ENCODE measurements around the gene CAPN5. TPM values are rescaled to one million over a fixed set of nuclear protein-coding genes. Genes with fewer than 3 reads are reported as not detected.

The CAPN5 gene
- total RNA-seq, 2 experiments from 2014 or later = 5.1 to 6.9 TPM

DNA sequence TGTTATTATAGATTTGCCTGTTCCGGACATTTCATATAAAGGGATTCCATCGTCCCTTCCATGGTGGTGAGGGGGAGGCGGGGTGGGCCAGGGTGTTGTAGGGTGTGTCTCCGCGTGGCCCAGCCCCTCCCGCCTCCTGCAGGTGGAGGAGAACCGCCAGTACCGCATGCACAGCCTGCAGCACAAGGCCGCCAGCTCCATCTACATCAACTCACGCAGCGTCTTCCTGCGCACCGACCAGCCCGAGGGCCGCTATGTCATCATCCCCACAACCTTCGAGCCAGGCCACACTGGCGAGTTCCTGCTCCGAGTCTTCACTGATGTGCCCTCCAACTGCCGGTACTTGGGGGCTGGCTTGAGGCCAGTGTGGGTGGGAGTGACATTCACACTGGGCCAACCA lies 53.8 kb downstream of the CAPN5 start:
- no peaks in the 10 kb centered on the region for H3K36me3 ChIP-seq (ENCODE audit: insufficient read depth, low read length)
- Mint-ChIP-seq H3K36me3 (ENCODE audit: low read depth) (no peaks in the 10 kb centered on the region), H3K4me1 (ENCODE audit: low read depth) (no peaks in the 10 kb centered on the region), H3K27ac (no peak overlapping the region), H3K27me3 (no peaks in the 10 kb centered on the region), H3K4me3 (no peak overlapping the region), H3K9me3 (no peaks in the 10 kb centered on the region)
- H3K27ac ChIP-seq (ENCODE audit: low read depth in 1 of 2, low read length in 2 of 2) = no peak overlapping the region
- ChIA-PET CTCF (no interaction called here), POLR2A (no interaction called here)
- DNase-seq (no peak), ATAC-seq (ENCODE audit: poor library complexity) (no peak)
- no peaks in the 10 kb centered on the region for H3K27me3 ChIP-seq (ENCODE audit: control insufficient read depth in 1 of 2, insufficient read depth in 2 of 2, low read length in 2 of 2)
- TF ChIP-seq, protein P1, sequence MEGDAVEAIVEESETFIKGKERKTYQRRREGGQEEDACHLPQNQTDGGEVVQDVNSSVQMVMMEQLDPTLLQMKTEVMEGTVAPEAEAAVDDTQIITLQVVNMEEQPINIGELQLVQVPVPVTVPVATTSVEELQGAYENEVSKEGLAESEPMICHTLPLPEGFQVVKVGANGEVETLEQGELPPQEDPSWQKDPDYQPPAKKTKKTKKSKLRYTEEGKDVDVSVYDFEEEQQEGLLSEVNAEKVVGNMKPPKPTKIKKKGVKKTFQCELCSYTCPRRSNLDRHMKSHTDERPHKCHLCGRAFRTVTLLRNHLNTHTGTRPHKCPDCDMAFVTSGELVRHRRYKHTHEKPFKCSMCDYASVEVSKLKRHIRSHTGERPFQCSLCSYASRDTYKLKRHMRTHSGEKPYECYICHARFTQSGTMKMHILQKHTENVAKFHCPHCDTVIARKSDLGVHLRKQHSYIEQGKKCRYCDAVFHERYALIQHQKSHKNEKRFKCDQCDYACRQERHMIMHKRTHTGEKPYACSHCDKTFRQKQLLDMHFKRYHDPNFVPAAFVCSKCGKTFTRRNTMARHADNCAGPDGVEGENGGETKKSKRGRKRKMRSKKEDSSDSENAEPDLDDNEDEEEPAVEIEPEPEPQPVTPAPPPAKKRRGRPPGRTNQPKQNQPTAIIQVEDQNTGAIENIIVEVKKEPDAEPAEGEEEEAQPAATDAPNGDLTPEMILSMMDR (IDR thresholded peaks at IDR 0.05) = no peak
- no peak overlapping the region for H3K4me3 ChIP-seq (ENCODE audit: low read length)
- no peaks in the 10 kb centered on the region for H3K9me3 ChIP-seq (ENCODE audit: control insufficient read depth in 1 of 2, insufficient read depth in 1 of 2, low read length in 2 of 2)
- no peaks in the 10 kb centered on the region for H3K4me1 ChIP-seq (ENCODE audit: insufficient read depth, low read length)
- intact Hi-C loops (cut with DNase I, micrococcal nuclease) = no loop called here

DNA sequence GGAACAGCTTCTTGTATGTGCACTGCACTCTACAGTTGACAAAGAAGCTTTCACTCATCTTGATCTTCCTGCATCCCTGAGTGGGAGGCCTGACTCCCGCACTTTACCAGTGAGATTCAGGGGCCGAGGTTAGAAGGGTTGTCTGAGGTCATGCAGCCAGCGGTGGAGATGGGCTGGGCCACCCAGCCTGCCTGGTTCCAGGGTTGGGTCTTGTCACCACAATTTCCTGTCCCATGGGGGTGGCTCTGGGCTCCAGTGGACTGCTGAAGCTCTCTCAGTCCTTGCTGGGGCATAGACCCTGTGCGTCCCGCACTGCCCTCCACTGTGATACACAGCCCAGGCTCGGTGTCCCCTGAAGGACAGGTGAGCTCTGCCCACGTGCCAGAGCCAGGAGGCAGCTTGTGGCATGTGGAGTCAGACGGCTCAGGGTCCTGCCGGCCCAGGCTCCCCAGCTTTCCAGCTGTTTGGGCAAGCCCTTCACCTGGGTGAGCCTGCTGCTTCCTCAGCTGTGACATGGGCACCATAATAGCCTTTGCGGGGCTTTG lies 54.4 kb downstream of the CAPN5 start:
- Histone ChIP-seq H3K27me3 (ENCODE audit: control insufficient read depth in 1 of 2, insufficient read depth in 2 of 2, low read length in 2 of 2) (no peaks in the 10 kb centered on the region), H3K27ac (ENCODE audit: low read depth in 1 of 2, low read length in 2 of 2) (no peak overlapping the region), H3K9me3 (ENCODE audit: control insufficient read depth in 1 of 2, insufficient read depth in 1 of 2, low read length in 2 of 2) (no peaks in the 10 kb centered on the region), H3K36me3 (ENCODE audit: insufficient read depth, low read length) (no peaks in the 10 kb centered on the region), H3K4me1 (ENCODE audit: insufficient read depth, low read length) (no peaks in the 10 kb centered on the region), H3K4me3 (ENCODE audit: low read length) (no peak overlapping the region)
- ChIA-PET POLR2A (no interaction called here), CTCF (no interaction called here)
- H3K4me3 Mint-ChIP-seq = no peak overlapping the region
- H3K9me3 Mint-ChIP-seq = no peaks in the 10 kb centered on the region
- no peak for ATAC-seq (ENCODE audit: poor library complexity)
- H3K27ac Mint-ChIP-seq = no peak overlapping the region
- TF ChIP-seq, protein P1 (IDR thresholded peaks at IDR 0.05) = no peak
- DNase-seq = no peak
- H3K27me3 Mint-ChIP-seq = no peaks in the 10 kb centered on the region
- H3K36me3 Mint-ChIP-seq (ENCODE audit: low read depth) = no peaks in the 10 kb centered on the region
- intact Hi-C loops (cut with DNase I, micrococcal nuclease) = no loop called here
- H3K4me1 Mint-ChIP-seq (ENCODE audit: low read depth) = peaks cover under 1% of the 10 kb centered on the region

DNA sequence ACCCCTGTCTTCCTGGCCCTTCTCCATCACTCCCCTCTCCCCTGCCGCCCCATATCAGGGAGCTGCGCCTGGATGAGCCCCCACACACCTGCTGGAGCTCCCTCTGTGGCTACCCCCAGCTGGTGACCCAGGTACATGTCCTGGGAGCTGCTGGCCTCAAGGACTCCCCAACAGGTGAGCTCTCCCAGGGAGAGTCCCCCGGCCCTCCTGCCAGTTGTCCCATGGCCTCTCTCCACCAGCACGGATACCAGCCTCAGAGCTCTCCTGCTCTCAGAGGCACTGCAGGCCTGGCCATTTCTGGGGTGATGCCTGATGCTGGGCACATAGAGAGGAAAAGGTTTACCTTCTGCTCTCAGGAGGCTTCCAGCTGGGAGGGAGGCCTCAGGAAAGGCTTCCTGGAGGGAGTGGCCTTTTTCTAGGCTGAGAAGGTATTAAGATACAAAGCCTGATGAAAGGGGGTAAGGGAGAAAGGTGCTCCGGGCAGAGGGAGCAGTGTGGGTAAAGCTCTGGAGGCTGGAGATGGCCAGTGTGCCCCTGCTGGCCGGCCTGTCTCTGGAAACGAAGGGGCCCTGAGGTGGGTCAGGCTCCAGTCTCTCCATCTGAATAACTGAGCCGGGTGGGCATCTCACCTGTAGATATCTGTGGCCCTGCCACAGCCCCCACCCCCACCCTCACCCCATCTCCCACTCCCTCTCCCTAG lies 55.3 kb downstream of the CAPN5 start:
- no peaks in the 10 kb centered on the region for H3K9me3 Mint-ChIP-seq
- no peaks in the 10 kb centered on the region for H3K27me3 ChIP-seq (ENCODE audit: control insufficient read depth in 1 of 2, insufficient read depth in 2 of 2, low read length in 2 of 2)
- H3K4me3 ChIP-seq (ENCODE audit: low read length) = no peak overlapping the region
- peaks cover 4% of the 10 kb centered on the region for H3K4me1 Mint-ChIP-seq (ENCODE audit: low read depth)
- H3K27ac Mint-ChIP-seq = no peak overlapping the region
- no peak overlapping the region for H3K27ac ChIP-seq (ENCODE audit: low read depth in 1 of 2, low read length in 2 of 2)
- H3K4me3 Mint-ChIP-seq = no peak overlapping the region
- H3K36me3 ChIP-seq (ENCODE audit: insufficient read depth, low read length) = no peaks in the 10 kb centered on the region
- POLR2A ChIA-PET = interaction anchor here (0.9 kb wide), 1 partner anchor 40 kb away, joined by 3 read pairs; no protein-coding TSS in a partner anchor
- TF ChIP-seq, protein P1 (IDR thresholded peaks at IDR 0.05) = no peak
- DNase-seq (no peak), ATAC-seq (ENCODE audit: poor library complexity) (no peak)
- no peaks in the 10 kb centered on the region for H3K27me3 Mint-ChIP-seq
- H3K9me3 ChIP-seq (ENCODE audit: control insufficient read depth in 1 of 2, insufficient read depth in 1 of 2, low read length in 2 of 2) = no peaks in the 10 kb centered on the region
- intact Hi-C loops (cut with DNase I, micrococcal nuclease) = no loop called here
- CTCF ChIA-PET = no interaction called here
- no peaks in the 10 kb centered on the region for H3K36me3 Mint-ChIP-seq (ENCODE audit: low read depth)
- peaks cover 4% of the 10 kb centered on the region for H3K4me1 ChIP-seq (ENCODE audit: insufficient read depth, low read length)
